ENCODE data around the gene BLOC1S2.

BLOC1S2 gene

DNA sequence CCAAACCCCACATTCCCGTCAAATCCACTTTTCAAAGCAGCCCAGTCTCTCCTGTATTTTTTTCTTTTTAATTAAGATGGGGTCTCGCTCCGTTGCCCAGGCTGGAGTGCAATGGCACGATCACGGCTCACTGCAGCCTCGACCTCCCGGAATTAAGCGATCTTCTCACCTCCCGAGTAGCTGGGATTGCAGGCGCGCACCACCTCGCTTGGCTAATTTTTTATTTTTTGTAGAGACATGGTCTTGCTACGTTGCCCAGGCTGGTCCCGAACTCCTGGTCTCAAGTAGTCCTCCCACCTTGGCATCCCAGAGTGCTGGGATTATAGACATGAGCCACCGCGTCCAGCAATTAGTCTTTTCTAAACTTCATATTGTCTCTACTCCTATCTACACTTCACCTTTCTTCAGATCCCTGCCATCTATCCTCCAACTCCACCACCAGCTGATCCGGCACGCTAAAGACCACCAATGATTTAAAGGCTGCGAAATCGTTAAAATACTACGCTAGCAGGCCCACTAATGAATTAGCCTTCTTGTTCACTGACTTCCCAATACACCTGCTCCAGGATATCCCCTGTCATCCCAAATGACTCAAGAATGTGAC is 56.6 kb downstream of the BLOC1S2 start:
- in situ Hi-C loops (cut with MboI; ENCODE audit: low pct_unique_long_range_greater_than_20kb, low sequenced_read_pairs) = no loop called here
- no peak for DNase-seq

DNA sequence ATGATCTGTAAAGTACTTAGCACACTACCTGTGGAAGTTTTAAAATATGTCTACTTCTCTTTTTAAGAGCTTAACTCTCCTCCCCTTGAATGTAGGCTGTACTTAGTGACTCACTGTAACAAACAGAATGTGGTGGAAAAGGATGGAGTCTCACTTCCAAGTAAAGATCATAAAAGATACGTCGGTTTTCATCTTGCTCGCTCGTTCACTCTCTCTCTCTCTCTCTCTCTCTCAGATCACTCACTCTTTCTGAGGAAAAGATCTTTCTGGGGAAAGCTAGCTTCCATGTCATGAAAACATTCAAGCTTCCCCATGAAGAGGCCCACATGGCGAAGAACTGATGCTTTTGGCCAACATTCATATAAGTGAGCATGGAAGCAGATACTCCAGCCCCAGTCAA is 62.6 kb downstream of the BLOC1S2 start:
- DNase-seq = peak; percentile 9
- in situ Hi-C loops (cut with MboI; ENCODE audit: low pct_unique_long_range_greater_than_20kb, low sequenced_read_pairs) = no loop called here

Data from KBM-7 (cell line).